B cell (primary cell): ENCODE measurements around the gene KIF14.

ENCODE experiments used
- CTCF ChIP-seq: fragments of 200-600 bp; IDR thresholded peaks from one replicate; pipeline ENCODE4 v1.8.0; 2022; ENCODE audit warnings: antibody characterized with exemption, mild to moderate bottlenecking
- EZH2 ChIP-seq: IDR thresholded peaks from 2 replicates; pipeline ENCODE4 v1.6.1; 2012; ENCODE audit warnings: borderline replicate concordance, low read depth, mild to moderate bottlenecking, moderate library complexity, low read length; ENCODE audit not compliant: insufficient read depth, poor library complexity, severe bottlenecking

- TF ChIP-seq CTCF (no peak), EZH2 (no peak)
Measured at GRCh38 chr1:200631375-200631774, 10.8 kb upstream of the KIF14 start.
